Neuronal stem cell (in vitro differentiated cells): Measurements from ENCODE around the gene ALDH1L1.
A peak's percentile ranks its signal among the peaks of the same experiment; 100 is the strongest.

ENCODE experiments used
- DNase-seq: peaks from one replicate; pipeline ENCODE4 v3.0.0-alpha.2; 2013; ENCODE audit warnings: low spot score
- H2AFZ ChIP-seq: one replicate; pipeline ENCODE4 v1.6.1; 2013; ENCODE audit warnings: mild to moderate bottlenecking, low read length, inconsistent platforms
- H2AK5ac ChIP-seq: 2 replicates; pipeline ENCODE4 v1.6.1; 2013; ENCODE audit warnings: low read depth, mild to moderate bottlenecking, inconsistent platforms, low read length, moderate library complexity, mixed read lengths
- H2BK120ac ChIP-seq: 2 replicates; pipeline ENCODE4 v1.6.1; 2013; ENCODE audit warnings: low read depth, mild to moderate bottlenecking, inconsistent platforms, low read length, moderate library complexity, mixed read lengths
- H2BK12ac ChIP-seq: one replicate; pipeline ENCODE4 v1.6.1; 2013; ENCODE audit warnings: low read length, inconsistent platforms
- H2BK15ac ChIP-seq: 2 replicates; pipeline ENCODE4 v1.6.1; 2013; ENCODE audit warnings: mild to moderate bottlenecking, low read length, inconsistent platforms, mixed read lengths
- H2BK5ac ChIP-seq: one replicate; pipeline ENCODE4 v1.6.1; 2013; ENCODE audit warnings: inconsistent platforms, mild to moderate bottlenecking, low read length, moderate library complexity
- H3K14ac ChIP-seq: one replicate; pipeline ENCODE4 v1.6.1; 2013; ENCODE audit warnings: low read length, inconsistent platforms
- H3K18ac ChIP-seq: 2 replicates; pipeline ENCODE4 v1.6.1; 2013; ENCODE audit warnings: low read length, inconsistent platforms
- H3K23ac ChIP-seq: 2 replicates; pipeline ENCODE4 v1.6.1; 2013; ENCODE audit warnings: low read depth, mild to moderate bottlenecking, mixed read lengths, low read length, inconsistent platforms; ENCODE audit not compliant: poor library complexity
- H3K27ac ChIP-seq: replicated peaks from 3 replicates; pipeline ENCODE4 v1.5.1; 2013; ENCODE audit warnings: low read length, inconsistent platforms
- H3K27me3 ChIP-seq, 3 experiments: 2 replicates each; pipeline ENCODE4 v1.6.1; 2013; ENCODE audit warnings: low read length in 3 of 3, mild to moderate bottlenecking in 2 of 3, inconsistent platforms in 1 of 3, low read depth in 1 of 3, mixed read lengths in 1 of 3, moderate library complexity in 1 of 3; ENCODE audit not compliant: control insufficient read depth in 3 of 3, insufficient read depth in 3 of 3
- H3K36me3 ChIP-seq, 2 donors: replicated peaks in 1 of 2; 2 replicates each; pipeline ENCODE4 v1.6.1; 2013; ENCODE audit warnings: low read length in 2 of 2; ENCODE audit not compliant: control insufficient read depth in 2 of 2, insufficient read depth in 2 of 2
- H3K4ac ChIP-seq: 2 replicates; pipeline ENCODE4 v1.6.1; 2013; ENCODE audit warnings: inconsistent platforms, mild to moderate bottlenecking, low read length, moderate library complexity
- H3K4me1 ChIP-seq, 2 donors: 1 replicate in 1 of 2; 2 replicates in 1 of 2; pipeline ENCODE4 v1.6.1; 2013; ENCODE audit warnings: low read length in 2 of 2, low read depth in 1 of 2; ENCODE audit not compliant: control insufficient read depth in 2 of 2, insufficient read depth in 1 of 2
- H3K4me2 ChIP-seq: one replicate; pipeline ENCODE4 v1.6.1; 2013; ENCODE audit warnings: mild to moderate bottlenecking, low read length, inconsistent platforms; ENCODE audit not compliant: insufficient read depth, poor library complexity, severe bottlenecking
- H3K4me3 ChIP-seq, 2 donors: 2 replicates each; pipeline ENCODE4 v1.5.1; 2013; ENCODE audit warnings: low read length in 2 of 2, mild to moderate bottlenecking in 2 of 2, inconsistent platforms in 1 of 2, moderate library complexity in 1 of 2
- H3K79me1 ChIP-seq: one replicate; pipeline ENCODE4 v1.6.1; 2013; ENCODE audit warnings: low read depth, mild to moderate bottlenecking, inconsistent platforms, low read length, moderate library complexity
- H3K9ac ChIP-seq: one replicate; pipeline ENCODE4 v1.6.1; 2013; ENCODE audit warnings: mild to moderate bottlenecking, low read depth, low read length, inconsistent platforms; ENCODE audit not compliant: poor library complexity
- H3K9me3 ChIP-seq, 2 donors: replicated peaks in 1 of 2; 2 replicates each; pipeline versions ENCODE3 to v1.6.1; 2013; ENCODE audit warnings: low read length in 2 of 2, mild to moderate bottlenecking in 2 of 2, inconsistent platforms in 1 of 2, low read depth in 1 of 2, mixed read lengths in 1 of 2, moderate library complexity in 1 of 2; ENCODE audit not compliant: control insufficient read depth in 2 of 2, insufficient read depth in 1 of 2
- H4K8ac ChIP-seq: one replicate; pipeline ENCODE4 v1.6.1; 2013; ENCODE audit warnings: low read depth, mild to moderate bottlenecking, inconsistent platforms, low read length, moderate library complexity
- H4K91ac ChIP-seq: one replicate; pipeline ENCODE4 v1.6.1; 2013; ENCODE audit warnings: low read length, low read depth, mild to moderate bottlenecking, inconsistent platforms; ENCODE audit not compliant: poor library complexity
- WGBS, 2 donors: extraction: QIAGEN DNeasy Blood & Tissue Kit; methylation state at CpG; one replicate each; pipeline ENCODE4 v1.1.7; 2013; ENCODE audit warnings: missing lambda C conversion rate in 2 of 2, mixed read lengths in 1 of 2; ENCODE audit not compliant: insufficient read length in 2 of 2, insufficient replicate concordance in 1 of 2; ENCODE audit errors: extremely low coverage in 2 of 2; 5-methylcytosine and 5-hydroxymethylcytosine counted together

Gene ALDH1L1

GRCh38 chr3:126117212-126117611 is 63.2 kb downstream of the ALDH1L1 start:
- Histone ChIP-seq H3K79me1 (no peaks in the 10 kb centered on the region), H3K18ac (no peak overlapping the region), H3K27ac (no peak overlapping the region), H3K9ac (no peak overlapping the region), H3K36me3 (no peaks in the 10 kb centered on the region), H3K4ac (no peak overlapping the region), H4K91ac (no peak overlapping the region), H2AK5ac (no peak overlapping the region), H3K27me3 (peaks cover 0 to 16% (median 0%) of the 10 kb centered on the region in 3 experiments), H2BK12ac (no peak overlapping the region), H2BK15ac (no peak overlapping the region), H3K4me2 (no peak overlapping the region), H2AFZ (no peak overlapping the region), H3K9me3 (no peaks in the 10 kb centered on the region), H3K23ac (no peak overlapping the region), H3K4me1 (peaks cover 0 to 6% of the 10 kb centered on the region in 2 donors), H3K4me3 (no peak overlapping the region), H4K8ac (no peak overlapping the region), H3K14ac (no peak overlapping the region), H2BK120ac (no peak overlapping the region), H2BK5ac (no peak overlapping the region)
- no peak for DNase-seq
- no CpG with 5 or more reads among the region's 3 CpGs for WGBS, 2 donors

- Histone ChIP-seq H3K9me3 (no peaks in the 10 kb centered on the region), H3K36me3 (no peaks in the 10 kb centered on the region), H4K91ac (no peak overlapping the region), H3K14ac (no peak overlapping the region), H3K9ac (no peak overlapping the region), H2AFZ (no peak overlapping the region), H3K4me2 (no peak overlapping the region), H4K8ac (no peak overlapping the region), H3K27ac (no peak overlapping the region), H2BK15ac (no peak overlapping the region), H3K4me1 (peaks cover 0 to 6% of the 10 kb centered on the region in 2 donors), H3K18ac (no peak overlapping the region), H2BK120ac (no peak overlapping the region), H2BK12ac (no peak overlapping the region), H2BK5ac (no peak overlapping the region), H3K79me1 (no peaks in the 10 kb centered on the region), H2AK5ac (no peak overlapping the region), H3K27me3 (peaks cover 0 to 13% (median 0%) of the 10 kb centered on the region in 3 experiments), H3K23ac (no peak overlapping the region), H3K4me3 (no peak overlapping the region), H3K4ac (no peak overlapping the region)
- WGBS, 2 donors: no CpG with 5 or more reads among the region's 1 CpG
- no peak for DNase-seq
These were observed 63.9 kb downstream of the ALDH1L1 start for GRCh38 chr3:126116526-126116925.

GRCh38 chr3:126114443-126115386 is 65.7 kb downstream of the ALDH1L1 start:
- Histone ChIP-seq H2AK5ac (no peak overlapping the region), H2BK5ac (no peak overlapping the region), H3K79me1 (no peaks in the 10 kb centered on the region), H3K9me3 (no peaks in the 10 kb centered on the region), H2AFZ (no peak overlapping the region), H4K91ac (no peak overlapping the region), H3K23ac (peak overlapping the region; percentile 5), H4K8ac (no peak overlapping the region), H2BK15ac (no peak overlapping the region), H3K27ac (no peak overlapping the region), H3K36me3 (no peaks in the 10 kb centered on the region), H2BK120ac (no peak overlapping the region), H3K4me3 (peak overlapping the region in 1 of 2 donors; percentile 37), H3K9ac (no peak overlapping the region), H3K14ac (peak overlapping the region; percentile 73), H3K4ac (no peak overlapping the region), H2BK12ac (no peak overlapping the region), H3K4me1 (peaks cover 0 to 11% of the 10 kb centered on the region in 2 donors), H3K27me3 (peaks cover 0 to 22% (median 0%) of the 10 kb centered on the region in 3 experiments), H3K4me2 (no peak overlapping the region), H3K18ac (peak overlapping the region; percentile 65)
- no CpG with 5 or more reads among the region's 16 CpGs for WGBS, 2 donors
- no peak for DNase-seq

- Histone ChIP-seq H3K27ac (no peak overlapping the region), H3K9ac (no peak overlapping the region), H2AK5ac (peak overlapping the region; percentile 50), H3K36me3 (no peaks in the 10 kb centered on the region), H2BK12ac (no peak overlapping the region), H3K27me3 (peaks cover 0 to 24% (median 0%) of the 10 kb centered on the region in 3 experiments), H3K79me1 (no peaks in the 10 kb centered on the region), H3K14ac (no peak overlapping the region), H4K8ac (no peak overlapping the region), H2BK120ac (no peak overlapping the region), H3K4me1 (peaks cover 3 to 11% of the 10 kb centered on the region in 2 donors), H3K4me2 (no peak overlapping the region), H4K91ac (no peak overlapping the region), H2AFZ (no peak overlapping the region), H3K4ac (peak overlapping the region; percentile 26), H2BK15ac (no peak overlapping the region), H2BK5ac (peak overlapping the region; percentile 62), H3K9me3 (no peaks in the 10 kb centered on the region), H3K23ac (peak overlapping the region; percentile 5), H3K18ac (peak overlapping the region; percentile 72), H3K4me3 (no peak overlapping the region)
- no peak for DNase-seq
- no CpG with 5 or more reads among the region's 9 CpGs for WGBS, 2 donors
These were observed 66.5 kb downstream of the ALDH1L1 start for GRCh38 chr3:126113733-126114442.
